ENCODE results near the gene CDH2.
"Not testable (repeated sequence)": the region's sequence is repeated elsewhere in the genome, so short reads cannot be mapped to it uniquely, and the experiment has no call there.

The CDH2 gene

DNA sequence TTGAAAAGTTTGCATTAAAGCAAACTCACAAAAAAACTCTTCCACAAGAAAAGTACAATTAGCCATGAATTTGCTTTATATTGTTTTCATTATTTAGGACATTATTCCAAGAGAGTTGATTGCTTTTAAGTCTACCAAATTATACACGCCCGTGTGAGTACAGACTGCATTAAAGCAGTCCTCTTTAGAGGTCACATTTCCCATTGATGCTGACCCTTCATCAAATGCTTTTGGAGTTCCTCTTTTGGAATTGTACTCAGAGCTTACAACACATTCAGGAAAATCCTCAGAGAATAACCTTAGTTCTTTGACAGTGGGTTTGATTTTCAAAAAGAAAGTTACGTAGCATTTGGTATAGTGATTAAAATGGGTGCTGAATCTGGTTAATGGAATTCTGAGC is 256.1 kb downstream of the CDH2 start:
- no peak overlapping the region for H3K4me3 ChIP-seq (ENCODE audit: low read length)
- TF ChIP-seq ZNF274 (IDR thresholded peaks at IDR 0.05; ENCODE audit: low read depth, low read length) = no peak

DNA sequence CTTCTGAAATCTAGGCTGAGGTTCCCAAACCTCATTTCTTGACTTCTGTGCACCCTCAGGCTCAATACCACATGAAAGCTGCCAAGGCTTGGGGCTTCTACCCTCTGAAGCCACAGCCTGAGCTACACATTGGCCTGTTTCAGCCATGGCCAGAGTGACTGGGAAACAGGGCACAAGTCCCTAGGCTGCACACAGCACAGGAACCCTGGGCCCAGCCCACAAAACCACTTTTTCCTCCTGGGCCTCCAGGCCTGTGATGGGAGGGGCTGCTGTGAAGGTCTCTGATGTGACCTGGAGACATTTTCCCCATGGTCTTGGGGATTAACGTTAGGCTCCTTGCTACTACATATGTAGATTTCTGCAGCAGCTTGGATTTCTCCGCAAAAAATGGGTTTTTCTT is 270.7 kb downstream of the CDH2 start:
- H3K4me3 ChIP-seq (ENCODE audit: low read length) = not testable (repeated sequence)

DNA sequence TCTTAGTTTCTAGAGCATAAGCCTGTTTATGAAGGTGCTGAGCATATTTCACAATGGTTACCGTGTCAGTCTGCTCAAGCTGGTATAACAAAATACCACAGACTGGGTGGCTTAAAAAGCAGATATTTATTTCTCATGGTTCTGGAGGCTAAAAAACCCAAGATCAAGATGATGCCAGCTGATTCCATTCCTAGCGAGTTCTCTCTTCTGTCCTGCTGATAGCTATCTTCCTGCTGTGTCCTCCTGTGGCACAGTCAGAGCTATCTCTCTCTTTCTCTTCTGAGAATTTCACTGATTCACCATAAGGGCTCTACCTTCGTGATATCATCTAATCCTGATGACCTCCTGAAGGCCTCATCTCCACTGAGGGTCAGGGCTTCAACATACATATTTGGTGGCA is 273.0 kb downstream of the CDH2 start:
- no peak for TF ChIP-seq ZNF274 (IDR thresholded peaks at IDR 0.05; ENCODE audit: low read depth, low read length)
- H3K4me3 ChIP-seq (ENCODE audit: low read length) = no peak overlapping the region

- TF ChIP-seq ZNF274 (IDR thresholded peaks at IDR 0.05; ENCODE audit: low read depth, low read length) = no peak
- no peak overlapping the region for H3K4me3 ChIP-seq (ENCODE audit: low read length)
Measured at GRCh38 chr18:27901424-27902226, 275.3 kb downstream of the CDH2 start.
